Activated T-cell treated with anti-CD3 and anti-CD28 coated beads, Interleukin-2, amount 50 U/mL, for 72 hours (primary cell): Measurements from ENCODE around the gene AMBP. TPM values are rescaled to one million over a fixed set of nuclear protein-coding genes. Genes with fewer than 3 reads are reported as not detected.

Experiments used
- ATAC-seq, 2 donors: fragments of 150-1000 bp; cut with Tn5 transposase; replicated peaks in 1 of 2; 2 replicates each; pipeline ENCODE4 v1.10.0; 2021; ENCODE audit warnings: moderate library complexity in 2 of 2, mild to moderate bottlenecking in 1 of 2
- DNase-seq, 2 donors: peaks; one replicate each; pipeline ENCODE4 v3.0.0; 2021 to 2022; ENCODE audit warnings: mixed read lengths in 1 of 2
- H3K27ac Mint-ChIP-seq: one replicate; pipeline ENCODE4 v1.8.0; 2022; ENCODE audit warnings: mild to moderate bottlenecking, moderate library complexity, mixed read lengths
- H3K27me3 Mint-ChIP-seq: one replicate; pipeline ENCODE4 v1.8.0; 2022; ENCODE audit warnings: low read depth, mixed read lengths
- H3K36me3 Mint-ChIP-seq, 2 donors: one replicate each; pipeline ENCODE4 v1.8.0; 2022; ENCODE audit warnings: mixed read lengths in 2 of 2, mild to moderate bottlenecking in 1 of 2; ENCODE audit not compliant: insufficient read depth in 2 of 2
- H3K4me1 Mint-ChIP-seq: one replicate; pipeline ENCODE4 v1.8.0; 2022; ENCODE audit warnings: low read depth, mixed read lengths
- H3K4me3 Mint-ChIP-seq, 2 donors: one replicate each; pipeline ENCODE4 v1.8.0; 2022; ENCODE audit warnings: mild to moderate bottlenecking in 2 of 2, mixed read lengths in 2 of 2, moderate library complexity in 2 of 2
- H3K9me3 Mint-ChIP-seq, 2 donors: one replicate each; pipeline ENCODE4 v1.8.0; 2022; ENCODE audit warnings: mixed read lengths in 2 of 2
- total RNA-seq, 2 donors: library from RNA; stranded (reverse); gene quantifications; one replicate each; pipeline ENCODE4 v1.2.3, GENCODE V29; 2022

The AMBP gene
- total RNA-seq: not detected

DNA sequence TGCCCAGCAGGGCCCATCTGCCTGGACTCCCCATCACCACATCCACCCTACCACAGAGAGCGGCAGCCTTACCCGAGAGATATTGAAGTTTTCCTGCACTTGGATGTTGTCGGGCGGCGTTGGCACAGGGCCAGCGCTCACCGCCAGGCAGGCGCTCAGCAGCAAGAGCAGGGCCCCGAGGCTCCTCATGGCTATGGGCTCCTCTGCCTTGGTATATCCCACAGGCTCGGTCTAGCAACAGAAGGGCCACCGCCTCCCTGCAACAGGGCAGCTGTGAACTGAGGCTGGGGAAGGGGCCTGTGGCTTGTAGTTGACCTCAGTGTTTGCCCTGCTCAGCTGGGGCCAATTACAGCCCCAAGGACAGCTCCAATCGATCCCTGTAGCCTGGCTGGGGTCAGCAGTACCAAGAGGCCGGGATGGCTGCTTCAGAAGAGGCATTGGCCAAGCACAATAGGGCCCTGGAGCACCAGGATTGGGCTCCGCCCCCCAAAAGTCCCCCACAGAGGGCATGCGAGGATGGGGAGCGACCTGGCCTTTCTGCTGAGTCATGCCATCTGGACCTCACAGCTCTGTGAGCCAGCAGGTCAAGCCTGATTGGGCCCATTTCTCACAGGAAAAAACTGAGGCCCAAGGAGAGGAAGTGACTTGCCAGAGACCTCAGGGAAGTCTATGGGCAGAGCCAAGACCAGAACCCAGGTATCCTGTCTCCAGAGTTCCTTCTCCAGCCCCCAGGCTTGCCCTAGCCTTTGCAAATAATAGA is at the start of gene AMBP:
Gene AMBP, minus strand, starts transcription at position 280 of the 760 bp plus-strand sequence. Its CDS starts 91 bp downstream, at position 189.
- no peaks in the 10 kb centered on the region for H3K9me3 Mint-ChIP-seq
- DNase-seq (no peak), ATAC-seq (no peak)
- no peak within 1 kb of the TSS for H3K4me3 Mint-ChIP-seq
- H3K27me3 Mint-ChIP-seq: peaks cover 32% of the 10 kb centered on the region
- no peaks in the 10 kb centered on the region for H3K36me3 Mint-ChIP-seq
- no peak within 1 kb of the TSS for H3K27ac Mint-ChIP-seq
- H3K4me1 Mint-ChIP-seq: no peaks in the 10 kb centered on the region

DNA sequence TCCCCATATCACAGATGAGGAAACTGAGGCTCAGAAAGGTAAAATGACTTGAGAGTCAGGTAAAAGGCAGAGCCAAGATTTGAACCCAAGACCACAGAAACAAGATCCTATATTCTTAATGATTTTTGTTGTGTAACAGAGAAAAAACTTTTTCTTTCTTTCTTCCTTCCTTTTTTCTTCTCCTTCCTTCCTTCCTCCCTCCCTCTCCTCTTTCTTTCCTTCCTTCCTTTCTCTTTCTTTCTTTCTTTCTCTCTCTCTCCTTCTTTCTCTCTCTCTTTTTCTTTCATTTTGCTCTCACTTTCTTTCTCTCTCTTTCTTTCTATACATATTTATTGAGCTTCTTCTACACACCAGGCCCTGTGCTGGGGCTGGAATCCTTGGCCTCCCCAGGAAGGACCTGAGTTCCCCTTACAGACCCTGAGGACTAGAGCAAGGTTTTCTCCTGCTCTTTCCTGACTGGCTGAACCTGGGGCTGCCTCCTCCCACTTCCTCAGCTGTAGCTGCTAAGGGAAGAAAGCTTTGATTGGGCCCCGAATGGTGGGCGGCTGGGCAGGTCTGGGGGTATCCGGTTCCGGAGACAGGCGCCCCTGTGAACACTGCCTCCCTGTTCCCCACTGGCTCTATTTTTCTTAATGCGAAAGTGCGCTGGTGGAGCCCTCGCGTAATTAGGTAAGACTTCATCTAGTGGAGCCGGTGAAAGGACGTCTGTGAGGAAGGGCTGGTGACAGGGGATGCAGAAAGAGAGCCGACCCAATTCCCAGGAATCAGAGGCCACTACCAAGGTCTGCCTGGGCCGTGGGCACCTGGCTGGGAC is 48.4 kb upstream of the AMBP start:
- H3K27me3 Mint-ChIP-seq: peaks cover 8% of the 10 kb centered on the region
- no peak for ATAC-seq
- no peaks in the 10 kb centered on the region for H3K4me1 Mint-ChIP-seq
- H3K27ac Mint-ChIP-seq: no peak overlapping the region
- H3K9me3 Mint-ChIP-seq: peaks cover 4 to 8% of the 10 kb centered on the region in 2 donors
- H3K4me3 Mint-ChIP-seq: no peak overlapping the region
- peaks cover 0 to 2% of the 10 kb centered on the region in 2 donors for H3K36me3 Mint-ChIP-seq
- DNase-seq: no peak

DNA sequence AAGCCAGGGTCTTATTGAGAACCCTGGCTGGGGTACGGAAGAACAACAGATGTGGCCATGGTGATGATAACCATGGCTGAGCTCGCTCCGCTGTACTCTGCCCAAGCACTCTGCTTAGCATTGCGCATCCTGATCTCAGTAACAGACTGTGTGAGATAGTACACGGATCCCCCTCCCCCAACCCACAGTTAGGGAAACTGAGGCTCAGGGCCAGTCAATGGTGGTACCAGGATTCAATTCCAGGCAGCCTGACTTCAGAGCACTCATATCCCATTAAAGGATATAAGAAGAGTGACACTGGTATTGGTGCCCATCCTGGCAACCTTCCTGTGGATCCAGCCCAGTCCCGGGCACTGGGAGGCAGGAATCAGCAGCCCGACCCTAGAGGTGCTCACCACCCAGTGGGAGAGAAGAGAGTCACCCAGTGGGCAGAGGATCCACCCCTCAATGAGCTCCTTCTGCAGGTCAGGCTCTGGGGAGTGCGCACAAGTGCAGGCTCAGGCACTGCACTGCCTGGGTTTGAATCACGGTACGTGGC is 47.4 kb upstream of the AMBP start:
- no peaks in the 10 kb centered on the region for H3K4me1 Mint-ChIP-seq
- H3K27ac Mint-ChIP-seq: no peak overlapping the region
- peaks cover 4 to 8% of the 10 kb centered on the region in 2 donors for H3K9me3 Mint-ChIP-seq
- peaks cover 8% of the 10 kb centered on the region for H3K27me3 Mint-ChIP-seq
- H3K36me3 Mint-ChIP-seq: peaks cover 0 to 2% of the 10 kb centered on the region in 2 donors
- no peak for ATAC-seq
- DNase-seq: no peak
- no peak overlapping the region for H3K4me3 Mint-ChIP-seq

DNA sequence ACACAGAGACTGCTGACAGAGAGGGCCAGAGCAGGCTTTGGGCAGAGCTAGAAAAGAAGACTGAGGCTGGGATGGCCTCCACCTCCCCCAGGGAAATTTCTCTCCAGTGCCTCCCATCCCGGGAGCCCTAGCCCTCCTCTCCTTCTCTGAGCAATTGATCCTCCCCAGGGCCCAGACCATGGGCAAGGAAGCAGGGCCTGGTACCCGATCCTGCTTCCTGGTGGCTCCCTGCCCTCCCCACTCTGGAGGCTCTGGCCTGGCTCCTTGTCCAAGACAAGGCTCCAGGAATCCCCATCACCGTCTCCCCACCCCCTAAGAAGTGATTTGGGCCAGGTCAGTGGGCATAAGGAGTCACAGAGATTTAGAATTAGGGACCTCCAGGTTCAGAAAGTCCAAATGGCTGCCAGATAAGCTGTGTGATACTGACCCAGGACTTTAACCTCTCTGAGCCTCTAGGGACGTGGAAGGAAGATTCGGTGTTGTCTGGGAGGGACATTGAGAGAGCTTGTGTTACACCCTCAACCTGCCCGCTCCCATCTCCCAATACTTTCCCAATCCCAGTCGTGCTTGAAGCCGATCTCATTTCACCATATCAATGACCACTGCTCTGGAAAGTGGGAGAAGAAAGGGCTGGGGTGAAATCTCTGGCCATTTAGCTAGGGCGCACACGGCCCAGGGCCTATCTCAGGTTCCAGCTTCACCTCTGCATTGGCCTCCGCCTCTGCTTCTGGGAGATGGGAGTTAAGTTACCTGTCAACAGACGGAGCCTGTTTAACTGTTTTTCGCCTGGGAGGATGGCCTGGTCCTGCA is 46.8 kb upstream of the AMBP start:
- no peaks in the 10 kb centered on the region for H3K4me1 Mint-ChIP-seq
- peaks cover 0 to 2% of the 10 kb centered on the region in 2 donors for H3K36me3 Mint-ChIP-seq
- DNase-seq: no peak
- no peak overlapping the region for H3K27ac Mint-ChIP-seq
- peaks cover 8% of the 10 kb centered on the region for H3K27me3 Mint-ChIP-seq
- H3K4me3 Mint-ChIP-seq: no peak overlapping the region
- H3K9me3 Mint-ChIP-seq: peaks cover 4 to 8% of the 10 kb centered on the region in 2 donors
- no peak for ATAC-seq

DNA sequence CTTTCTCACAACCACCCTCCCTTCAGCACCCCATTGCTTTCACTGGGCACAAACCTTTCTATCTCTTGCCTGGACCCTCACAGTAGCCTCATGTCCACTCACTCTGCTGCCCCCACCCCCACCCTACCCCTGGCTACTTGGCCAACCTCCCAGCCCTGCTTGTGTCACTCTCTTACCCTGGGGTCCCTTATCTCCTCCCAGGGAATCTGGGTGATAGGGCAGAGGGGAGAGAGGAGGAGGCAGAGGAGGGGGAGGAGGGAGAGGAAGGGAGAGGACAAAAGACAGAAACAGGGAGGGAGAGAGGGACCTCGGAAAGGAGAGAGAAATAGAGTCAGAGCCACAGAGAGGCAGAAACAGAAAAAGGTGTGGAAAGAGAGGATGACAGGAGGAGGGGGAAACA is 46.0 kb upstream of the AMBP start:
- Mint-ChIP-seq H3K9me3 (peaks cover 4 to 8% of the 10 kb centered on the region in 2 donors), H3K36me3 (peaks cover 0 to 2% of the 10 kb centered on the region in 2 donors), H3K27me3 (peaks cover 7% of the 10 kb centered on the region), H3K27ac (no peak overlapping the region), H3K4me3 (no peak overlapping the region), H3K4me1 (no peaks in the 10 kb centered on the region)
- DNase-seq: no peak
- no peak for ATAC-seq

DNA sequence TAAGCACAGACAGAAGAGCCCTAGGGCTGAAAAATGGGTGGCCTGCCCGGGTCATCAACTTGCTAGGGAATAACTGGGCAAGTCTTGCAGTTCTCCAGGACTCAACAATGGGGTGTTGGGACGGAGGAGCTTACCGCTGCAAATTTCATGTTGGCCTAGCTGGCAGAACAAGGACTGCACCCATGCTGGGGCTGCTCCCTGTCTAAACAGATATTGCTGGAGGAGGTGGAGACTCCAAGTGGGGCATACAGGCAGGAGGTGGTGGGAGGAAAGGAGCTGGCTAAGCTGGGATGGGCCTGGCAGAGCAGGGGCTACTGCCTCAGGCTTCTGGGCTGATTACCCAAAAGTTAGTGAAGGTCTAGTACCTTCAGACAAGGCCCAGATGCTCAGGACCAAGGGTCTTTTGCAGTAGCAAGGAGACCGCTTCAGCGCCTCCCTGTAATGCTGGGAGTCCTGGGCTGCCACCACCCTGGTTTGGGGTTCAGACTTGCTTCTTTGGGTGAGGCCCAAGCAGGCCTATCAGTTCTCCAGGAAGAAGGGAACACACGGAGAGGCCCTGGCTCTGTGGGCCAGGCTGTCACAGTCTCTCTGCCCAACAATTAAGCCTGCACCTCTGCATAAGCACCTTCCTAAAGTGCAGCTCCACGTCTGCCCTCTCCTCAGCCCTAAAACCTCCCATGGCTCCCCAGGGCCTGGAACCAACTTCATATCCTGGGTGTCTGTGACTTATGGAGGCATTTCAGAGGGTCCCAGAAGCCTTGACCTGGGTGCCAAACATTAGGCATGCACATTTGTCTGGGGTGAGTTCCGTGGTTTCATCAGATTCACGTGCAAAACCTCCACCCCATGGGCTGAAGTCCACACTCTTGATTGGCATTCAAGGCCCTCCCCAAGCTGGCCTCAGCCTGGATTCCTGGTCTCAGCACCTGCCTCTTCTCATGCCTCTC is 45.2 kb upstream of the AMBP start:
- no peak for DNase-seq
- peaks cover 0 to 2% of the 10 kb centered on the region in 2 donors for H3K36me3 Mint-ChIP-seq
- ATAC-seq: no peak
- no peaks in the 10 kb centered on the region for H3K27me3 Mint-ChIP-seq
- H3K4me1 Mint-ChIP-seq: no peaks in the 10 kb centered on the region
- no peak overlapping the region for H3K27ac Mint-ChIP-seq
- H3K9me3 Mint-ChIP-seq: peaks cover 4 to 6% of the 10 kb centered on the region in 2 donors
- H3K4me3 Mint-ChIP-seq: no peak overlapping the region

DNA sequence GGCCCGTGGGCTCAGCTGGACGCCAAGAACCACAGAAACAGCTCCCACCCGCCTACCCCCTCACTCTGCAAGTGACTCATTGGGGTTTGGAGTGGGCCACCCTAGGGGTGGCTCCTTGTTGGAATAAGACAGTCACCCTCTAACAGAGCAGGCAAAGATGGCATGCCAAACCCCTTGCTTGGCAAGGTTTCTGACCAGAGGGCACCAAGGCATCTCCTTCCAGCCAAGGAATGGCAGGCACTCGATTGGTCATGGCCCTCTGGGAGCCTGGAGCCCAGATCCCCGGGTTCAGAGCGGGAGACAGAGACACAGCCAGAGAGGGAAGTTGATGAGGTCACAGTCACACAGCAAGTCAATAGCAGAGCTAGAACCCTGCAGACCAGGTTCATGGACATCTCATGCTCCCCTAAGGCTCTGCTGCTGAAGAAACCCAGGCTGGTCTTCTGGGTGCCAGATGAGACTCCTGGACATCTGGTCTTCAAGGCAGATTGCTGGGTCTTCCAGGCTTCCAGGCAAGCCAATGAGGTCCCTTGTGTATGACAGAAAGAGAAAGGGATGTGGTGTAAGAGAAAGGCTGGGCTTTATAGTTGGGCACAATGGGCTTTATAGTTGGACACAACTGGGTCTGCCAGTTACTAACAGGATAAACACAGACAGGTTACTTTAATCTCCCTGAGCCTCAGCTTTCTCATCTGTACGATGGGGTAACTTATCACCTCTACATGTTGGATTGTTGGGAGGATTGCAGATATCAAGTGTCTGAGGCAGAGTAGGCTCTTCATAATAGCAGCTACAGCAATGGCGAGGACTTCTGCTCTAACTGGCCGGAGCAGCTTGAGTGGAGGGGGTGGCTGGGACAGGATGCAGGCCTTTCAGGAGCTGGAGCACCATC is 44.3 kb upstream of the AMBP start:
- Mint-ChIP-seq H3K4me3 (no peak overlapping the region), H3K27ac (no peak overlapping the region), H3K36me3 (no peaks in the 10 kb centered on the region), H3K9me3 (peaks cover 2% of the 10 kb centered on the region in 2 donors), H3K4me1 (no peaks in the 10 kb centered on the region), H3K27me3 (peaks cover 9% of the 10 kb centered on the region)
- DNase-seq (no peak), ATAC-seq (no peak)

DNA sequence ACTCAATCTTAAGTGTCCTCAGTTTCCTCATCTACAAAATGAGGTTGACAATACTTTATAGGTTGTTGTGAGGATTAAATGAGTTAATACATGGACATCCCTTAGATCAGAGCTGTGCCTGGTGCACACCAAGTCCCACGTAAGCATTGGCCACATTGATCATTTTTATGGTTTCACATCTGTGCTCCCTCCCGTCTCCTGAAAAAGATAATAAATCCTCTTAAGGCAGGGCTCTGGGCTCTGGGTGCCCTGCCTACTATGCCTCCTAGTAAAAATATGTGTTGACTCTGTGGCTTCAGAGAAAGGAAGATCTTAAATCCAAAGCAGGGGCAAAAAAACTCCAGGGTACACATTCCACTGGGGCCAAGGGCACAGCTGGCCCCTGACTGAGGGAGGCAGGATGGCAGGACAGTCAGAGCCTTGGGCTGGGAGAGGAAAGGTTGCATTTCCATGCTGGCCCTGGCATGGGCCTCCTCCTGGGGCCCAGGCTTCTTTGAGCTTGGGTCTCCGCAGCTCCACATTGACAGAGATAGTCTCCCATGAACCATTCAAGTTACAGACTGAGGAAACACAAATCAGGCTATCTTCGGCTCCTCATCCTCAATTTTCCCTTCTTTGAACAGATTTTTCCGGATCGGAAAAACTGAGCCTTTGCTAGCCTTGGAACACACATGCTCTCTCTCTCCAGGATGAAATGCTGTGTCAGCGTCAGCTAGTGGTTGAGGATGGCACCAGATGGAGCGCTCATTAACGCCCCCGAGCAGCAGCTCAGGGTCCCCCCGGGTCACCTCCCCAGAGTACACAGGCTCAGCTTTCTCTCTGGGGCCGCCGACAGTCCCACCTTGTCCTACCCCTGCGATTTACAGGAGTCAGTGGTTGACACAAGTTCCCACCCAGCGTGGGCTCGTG is 43.4 kb upstream of the AMBP start:
- no peak for DNase-seq
- Mint-ChIP-seq H3K27me3 (peaks cover 15% of the 10 kb centered on the region), H3K36me3 (no peaks in the 10 kb centered on the region), H3K9me3 (no peaks in the 10 kb centered on the region), H3K4me1 (no peaks in the 10 kb centered on the region), H3K4me3 (no peak overlapping the region), H3K27ac (no peak overlapping the region)
- no peak for ATAC-seq

DNA sequence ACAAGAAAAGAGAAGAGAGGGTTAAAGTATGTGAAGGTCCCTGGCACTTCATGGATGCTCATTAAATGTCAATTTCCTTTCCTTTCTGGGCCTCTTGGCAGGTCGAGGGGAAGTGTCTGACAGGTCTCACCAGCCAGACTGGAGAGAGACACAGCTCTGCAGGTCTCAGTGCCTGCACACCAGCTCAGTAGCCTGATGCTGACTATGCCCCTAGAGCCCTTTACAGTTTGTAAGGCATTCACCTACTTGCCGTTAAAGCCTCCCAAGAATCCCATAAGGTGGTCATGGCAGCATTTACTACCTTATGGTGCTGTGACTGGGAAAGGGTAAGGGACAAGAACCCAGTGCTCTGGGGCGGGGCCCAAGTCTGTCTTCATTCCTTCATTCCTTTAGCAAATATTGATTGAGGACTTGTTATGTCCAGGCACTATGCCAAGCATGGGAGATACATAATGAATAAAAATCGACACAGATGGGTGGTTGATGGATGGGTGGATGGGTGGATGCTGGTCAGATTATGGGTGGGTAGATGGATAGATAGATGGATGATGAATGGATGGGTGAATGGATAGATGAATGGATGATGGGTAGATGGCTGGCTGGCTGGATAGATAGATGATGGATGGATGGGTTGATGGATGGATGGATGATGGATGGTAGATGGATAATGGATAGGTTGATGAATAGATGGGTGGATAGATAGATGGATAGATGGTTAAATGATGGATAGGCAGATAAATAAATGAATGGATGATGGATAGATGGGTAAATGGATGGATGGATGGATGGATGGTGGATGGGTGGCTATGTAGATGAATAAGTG is 42.3 kb upstream of the AMBP start:
- H3K27me3 Mint-ChIP-seq: peaks cover 15% of the 10 kb centered on the region
- H3K36me3 Mint-ChIP-seq: no peaks in the 10 kb centered on the region
- ATAC-seq (no peak), DNase-seq (no peak)
- no peaks in the 10 kb centered on the region for H3K9me3 Mint-ChIP-seq
- no peak overlapping the region for H3K4me3 Mint-ChIP-seq
- H3K27ac Mint-ChIP-seq: no peak overlapping the region
- no peaks in the 10 kb centered on the region for H3K4me1 Mint-ChIP-seq
